HEK293 (cell line): ENCODE data around the gene TSPEAR.
A peak's percentile ranks its signal among the peaks of the same experiment; 100 is the strongest.

Source experiments
- CTCF ChIA-PET: fragments of 350-600 bp; formaldehyde crosslinking; extraction: SDS; loops from one replicate; lab custom pipeline; 2021; ENCODE audit warnings: antibody characterized with exemption; lab: Yijun Ruan, JAX
- POLR2A ChIA-PET: fragments of 300-600 bp; formaldehyde crosslinking; extraction: SDS; loops from one replicate; lab custom pipeline; 2020; ENCODE audit warnings: antibody characterized with exemption, inconsistent platforms; lab: Yijun Ruan, JAX
- H3K27ac ChIP-seq: fragments of 200-500 bp; sonication (Bioruptor generic); 2 replicates; pipeline ENCODE4 v1.5.1; 2014; ENCODE audit warnings: low read depth, low read length, control low read depth, inconsistent platforms; ENCODE audit errors: extremely low read depth
- H3K36me3 ChIP-seq, 2 experiments: fragments of 200-500 bp in 1 of 2; sonication (Bioruptor generic) in 1 of 2; 1 replicate in 1 of 2; 2 replicates in 1 of 2; pipeline ENCODE4 v1.5.1; 2014 to 2017; ENCODE audit warnings: inconsistent platforms in 2 of 2, low read length in 2 of 2; ENCODE audit not compliant: control insufficient read depth in 2 of 2, insufficient read depth in 1 of 2
- H3K4me1 ChIP-seq: fragments of 200-500 bp; sonication (Bioruptor generic); 2 replicates; pipeline ENCODE4 v1.5.1; 2014; ENCODE audit warnings: mild to moderate bottlenecking, low read length, inconsistent platforms; ENCODE audit not compliant: control insufficient read depth, insufficient read depth
- H3K4me3 ChIP-seq: 2 replicates; pipeline ENCODE4 v1.5.1; 2011; ENCODE audit warnings: low read depth, mild to moderate bottlenecking, control low read depth, low read length, moderate library complexity
- H3K9me3 ChIP-seq: fragments of 200-500 bp; sonication (Bioruptor generic); 2 replicates; pipeline ENCODE4 v1.5.1; 2014; ENCODE audit warnings: low read depth, low read length, inconsistent platforms; ENCODE audit not compliant: control insufficient read depth, insufficient read depth
- EGR2 ChIP-seq: fragments of 450-650 bp; formaldehyde crosslinking; IDR thresholded peaks from 2 replicates; pipeline ENCODE4 v1.5.1; 2016; ENCODE audit warnings: low read depth, missing biosample characterization, missing genetic modification characterization
- SCRT2 ChIP-seq: fragments of 450-650 bp; formaldehyde crosslinking; IDR thresholded peaks from 2 replicates; pipeline ENCODE4 v1.5.1; 2016; ENCODE audit warnings: missing biosample characterization, missing genetic modification characterization
- ZBTB11 ChIP-seq: fragments of 450-650 bp; formaldehyde crosslinking; conservative IDR thresholded peaks from 2 replicates; pipeline ENCODE4 v1.5.1; 2016; ENCODE audit warnings: low read depth, missing biosample characterization, missing genetic modification characterization
- ZBTB6 ChIP-seq: fragments of 450-650 bp; formaldehyde crosslinking; IDR thresholded peaks from 2 replicates; pipeline ENCODE4 v1.5.1; 2017; ENCODE audit warnings: missing biosample characterization, missing genetic modification characterization
- ZFHX2 ChIP-seq: fragments of 450-650 bp; formaldehyde crosslinking; conservative IDR thresholded peaks from 2 replicates; pipeline ENCODE4 v1.5.1; 2016; ENCODE audit warnings: missing biosample characterization, missing genetic modification characterization
- ZFP3 ChIP-seq: fragments of 450-650 bp; formaldehyde crosslinking; IDR thresholded peaks from 2 replicates; pipeline ENCODE4 v1.5.1; 2016; ENCODE audit warnings: low read depth, missing biosample characterization, missing genetic modification characterization
- ZIC2 ChIP-seq: fragments of 450-650 bp; formaldehyde crosslinking; IDR thresholded peaks from 2 replicates; pipeline ENCODE4 v1.5.1; 2016; ENCODE audit warnings: missing biosample characterization, missing genetic modification characterization
- ZNF155 ChIP-seq: fragments of 450-650 bp; formaldehyde crosslinking; IDR thresholded peaks from 2 replicates; pipeline ENCODE4 v1.5.1; 2016; ENCODE audit warnings: missing biosample characterization, missing genetic modification characterization
- ZNF221 ChIP-seq: fragments of 450-650 bp; formaldehyde crosslinking; IDR thresholded peaks from 2 replicates; pipeline ENCODE4 v1.5.1; 2017; ENCODE audit warnings: missing biosample characterization, missing genetic modification characterization, borderline replicate concordance
- ZNF239 ChIP-seq: fragments of 450-650 bp; formaldehyde crosslinking; IDR thresholded peaks from 2 replicates; pipeline ENCODE4 v1.5.1; 2016; ENCODE audit warnings: missing biosample characterization, missing genetic modification characterization
- ZNF394 ChIP-seq: fragments of 450-650 bp; formaldehyde crosslinking; IDR thresholded peaks from 2 replicates; pipeline ENCODE4 v1.5.1; 2016; ENCODE audit warnings: missing biosample characterization, missing genetic modification characterization, mild to moderate bottlenecking, moderate library complexity, borderline replicate concordance
- ZNF513 ChIP-seq: fragments of 450-650 bp; IDR thresholded peaks from 2 replicates; pipeline ENCODE4 v1.5.1; 2018; ENCODE audit warnings: missing biosample characterization, missing genetic modification characterization
- ZNF518A ChIP-seq: fragments of 450-650 bp; formaldehyde crosslinking; conservative IDR thresholded peaks from 2 replicates; pipeline ENCODE4 v1.5.1; 2016; ENCODE audit warnings: low read depth, missing biosample characterization, missing genetic modification characterization
- ZNF560 ChIP-seq: fragments of 450-650 bp; formaldehyde crosslinking; IDR thresholded peaks from 2 replicates; pipeline ENCODE4 v1.5.1; 2017; ENCODE audit warnings: missing biosample characterization, missing genetic modification characterization, borderline replicate concordance
- ZNF585B ChIP-seq: fragments of 450-650 bp; formaldehyde crosslinking; IDR thresholded peaks from 2 replicates; pipeline ENCODE4 v1.5.1; 2016; ENCODE audit warnings: missing biosample characterization, missing genetic modification characterization
- ZNF645 ChIP-seq: fragments of 450-650 bp; formaldehyde crosslinking; IDR thresholded peaks from 2 replicates; pipeline ENCODE4; 2016; ENCODE audit warnings: missing biosample characterization, missing genetic modification characterization
- ZNF76 ChIP-seq: fragments of 450-650 bp; formaldehyde crosslinking; IDR thresholded peaks from 2 replicates; pipeline ENCODE4; 2016; ENCODE audit warnings: low read depth, missing biosample characterization, missing genetic modification characterization, borderline replicate concordance
- ZNF768 ChIP-seq: fragments of 450-650 bp; formaldehyde crosslinking; IDR thresholded peaks from 2 replicates; pipeline ENCODE4 v1.5.1; 2018; ENCODE audit warnings: missing biosample characterization, mild to moderate bottlenecking, missing genetic modification characterization
- TF ChIP-seq, protein P1 (sequence below): sonication (generic); formaldehyde crosslinking; IDR thresholded peaks from 2 replicates; pipeline ENCODE4 v1.8.1; 2022; ENCODE audit warnings: mild to moderate bottlenecking, moderate library complexity, missing genetic modification reagents

Gene TSPEAR

GRCh38 chr21:44551340-44551961 lies 159.9 kb downstream of the TSPEAR start, which contains the start of gene KRTAP10-2:
TSS of gene KRTAP10-2 (minus strand) at chr21:44551505. CDS start at chr21:44551458, 47 bp downstream.
- H3K9me3 ChIP-seq = no peaks in the 10 kb centered on the region
- no peaks in the 10 kb centered on the region for H3K36me3 ChIP-seq
- ChIA-PET POLR2A (no interaction called here), CTCF (no interaction called here)
- H3K4me1 ChIP-seq = no peaks in the 10 kb centered on the region
- no peak within 1 kb of the TSS for H3K4me3 ChIP-seq
- no peak within 1 kb of the TSS for H3K27ac ChIP-seq
- TF ChIP-seq ZNF76 (tag by site-specific recombination) = no peak
- TF ChIP-seq ZNF645 = no peak
- TF ChIP-seq ZIC2 (tag by site-specific recombination) = peak; percentile 89
- TF ChIP-seq ZBTB6 (tag by site-specific recombination) = no peak
- TF ChIP-seq, protein P1, sequence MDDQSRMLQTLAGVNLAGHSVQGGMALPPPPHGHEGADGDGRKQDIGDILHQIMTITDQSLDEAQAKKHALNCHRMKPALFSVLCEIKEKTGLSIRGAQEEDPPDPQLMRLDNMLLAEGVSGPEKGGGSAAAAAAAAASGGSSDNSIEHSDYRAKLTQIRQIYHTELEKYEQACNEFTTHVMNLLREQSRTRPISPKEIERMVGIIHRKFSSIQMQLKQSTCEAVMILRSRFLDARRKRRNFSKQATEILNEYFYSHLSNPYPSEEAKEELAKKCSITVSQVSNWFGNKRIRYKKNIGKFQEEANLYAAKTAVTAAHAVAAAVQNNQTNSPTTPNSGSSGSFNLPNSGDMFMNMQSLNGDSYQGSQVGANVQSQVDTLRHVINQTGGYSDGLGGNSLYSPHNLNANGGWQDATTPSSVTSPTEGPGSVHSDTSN (CRISPR knock-in tag) = no peak
- TF ChIP-seq ZNF768 (tag by site-specific recombination) = no peak
- TF ChIP-seq ZNF155 (tag by site-specific recombination) = no peak
- peak; percentile 47; the same call in 1 of the 2 replicates for TF ChIP-seq EGR2 (tag by site-specific recombination)
- TF ChIP-seq ZFP3 (tag by site-specific recombination) = no peak
- TF ChIP-seq ZNF513 (tag by site-specific recombination) = no peak
- no peak for TF ChIP-seq ZNF221
- peak; percentile 48 for TF ChIP-seq ZFHX2 (tag by site-specific recombination)
- no peak for TF ChIP-seq ZNF560 (tag by site-specific recombination)
- no peak for TF ChIP-seq ZBTB11 (tag by site-specific recombination)
- no peak for TF ChIP-seq ZNF239 (tag by site-specific recombination)
- TF ChIP-seq ZNF394 (tag by site-specific recombination) = no peak
- no peak for TF ChIP-seq ZNF518A (tag by site-specific recombination)
- no peak for TF ChIP-seq SCRT2
- no peak for TF ChIP-seq ZNF585B (tag by site-specific recombination)
